Transverse colon (tissue), 4 donors: ENCODE results near the gene DGAT2.

Source experiments
- EP300 ChIP-seq: sonication (generic); formaldehyde crosslinking; IDR thresholded peaks from one replicate; pipeline ENCODE4 v1.6.1; 2017; ENCODE audit warnings: antibody characterized with exemption, low read depth
- POLR2A ChIP-seq: fragments of 450-650 bp; IDR thresholded peaks from one replicate; pipeline ENCODE4 v1.6.1; 2016; ENCODE audit warnings: antibody characterized with exemption, mild to moderate bottlenecking, moderate library complexity
- POLR2AphosphoS5 ChIP-seq, 3 donors: sonication (generic); formaldehyde crosslinking; IDR thresholded peaks; one replicate each; pipeline ENCODE4 v1.6.1; 2016; ENCODE audit warnings: antibody characterized with exemption in 3 of 3
- TF ChIP-seq, protein P1 (sequence below), 5 experiments: fragments of 200-600 bp in 3 of 5; fragments of 450-650 bp in 2 of 5; sonication (generic) in 3 of 5; IDR thresholded peaks; 1 replicate in 2 of 5; 2 replicates in 3 of 5; pipeline ENCODE4 v1.5.1; 2016 to 2017; ENCODE audit warnings: antibody characterized with exemption in 5 of 5, inconsistent platforms in 3 of 5, mild to moderate bottlenecking in 2 of 5, moderate library complexity in 1 of 5

DNA sequence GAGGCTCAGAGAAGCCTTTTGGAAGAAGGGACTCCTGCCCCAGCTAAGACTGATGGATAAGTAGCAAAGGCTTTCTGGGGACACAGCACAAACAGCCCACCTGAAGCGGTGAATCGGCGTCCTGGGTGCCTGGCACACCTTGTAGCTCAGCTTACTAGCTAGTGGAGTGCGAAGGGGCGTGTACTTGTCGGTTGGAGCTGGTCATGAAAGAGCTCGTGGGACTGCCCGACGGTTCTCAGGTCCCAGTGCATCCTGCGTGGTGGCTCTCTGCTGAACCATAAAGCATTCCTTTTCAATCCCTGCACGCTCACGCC, 45.7 kb downstream of the DGAT2 start:
- TF ChIP-seq, protein P1, sequence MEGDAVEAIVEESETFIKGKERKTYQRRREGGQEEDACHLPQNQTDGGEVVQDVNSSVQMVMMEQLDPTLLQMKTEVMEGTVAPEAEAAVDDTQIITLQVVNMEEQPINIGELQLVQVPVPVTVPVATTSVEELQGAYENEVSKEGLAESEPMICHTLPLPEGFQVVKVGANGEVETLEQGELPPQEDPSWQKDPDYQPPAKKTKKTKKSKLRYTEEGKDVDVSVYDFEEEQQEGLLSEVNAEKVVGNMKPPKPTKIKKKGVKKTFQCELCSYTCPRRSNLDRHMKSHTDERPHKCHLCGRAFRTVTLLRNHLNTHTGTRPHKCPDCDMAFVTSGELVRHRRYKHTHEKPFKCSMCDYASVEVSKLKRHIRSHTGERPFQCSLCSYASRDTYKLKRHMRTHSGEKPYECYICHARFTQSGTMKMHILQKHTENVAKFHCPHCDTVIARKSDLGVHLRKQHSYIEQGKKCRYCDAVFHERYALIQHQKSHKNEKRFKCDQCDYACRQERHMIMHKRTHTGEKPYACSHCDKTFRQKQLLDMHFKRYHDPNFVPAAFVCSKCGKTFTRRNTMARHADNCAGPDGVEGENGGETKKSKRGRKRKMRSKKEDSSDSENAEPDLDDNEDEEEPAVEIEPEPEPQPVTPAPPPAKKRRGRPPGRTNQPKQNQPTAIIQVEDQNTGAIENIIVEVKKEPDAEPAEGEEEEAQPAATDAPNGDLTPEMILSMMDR (IDR thresholded peaks at IDR 0.05) = no peak
- no peak for TF ChIP-seq EP300
- TF ChIP-seq POLR2AphosphoS5 (IDR thresholded peaks at IDR 0.05) = no peak
- no peak for TF ChIP-seq POLR2A
